Liver (tissue), 3 donors: ENCODE results near the gene TRAPPC12.

ENCODE experiments used
- EGR1 ChIP-seq, 2 donors: IDR thresholded peaks; 2 replicates each; pipeline ENCODE4 v1.6.1; 2016 to 2018; ENCODE audit warnings: antibody characterized with exemption in 2 of 2, low read depth in 2 of 2
- FOXA2 ChIP-seq: IDR thresholded peaks from 2 replicates; pipeline ENCODE4 v1.6.1; 2016; ENCODE audit warnings: antibody characterized with exemption
- GABPA ChIP-seq, 2 donors: IDR thresholded peaks in 1 of 2; conservative IDR thresholded peaks in 1 of 2; 2 replicates each; pipeline ENCODE4 v1.6.1; 2016; ENCODE audit warnings: antibody characterized with exemption in 2 of 2, mild to moderate bottlenecking in 1 of 2, moderate library complexity in 1 of 2
- HNF4G ChIP-seq: IDR thresholded peaks from 2 replicates; pipeline ENCODE4 v1.6.1; 2016; ENCODE audit warnings: antibody characterized with exemption
- JUND ChIP-seq, 2 donors: IDR thresholded peaks; 2 replicates each; pipeline ENCODE4 v1.6.1; 2016; ENCODE audit warnings: antibody characterized with exemption in 2 of 2
- RAD21 ChIP-seq, 2 donors: IDR thresholded peaks; 2 replicates each; pipeline ENCODE4 v1.6.1; 2016; ENCODE audit warnings: antibody characterized with exemption in 2 of 2, mild to moderate bottlenecking in 2 of 2
- SP1 ChIP-seq: IDR thresholded peaks from 2 replicates; pipeline ENCODE4 v1.6.1; 2018; ENCODE audit warnings: antibody characterized with exemption, mild to moderate bottlenecking
- TAF1 ChIP-seq: conservative IDR thresholded peaks from 2 replicates; pipeline ENCODE4 v1.6.1; 2016; ENCODE audit warnings: antibody characterized with exemption, mild to moderate bottlenecking
- TF ChIP-seq, protein P1 (sequence below): IDR thresholded peaks from 2 replicates; pipeline ENCODE4 v1.6.1; 2016; ENCODE audit warnings: antibody characterized with exemption
- TF ChIP-seq, protein P2 (sequence below): fragments of 150-350 bp; IDR thresholded peaks from 2 replicates; pipeline ENCODE4 v1.5.1; 2017; ENCODE audit warnings: improper control_type of control experiment, low read depth, low read length; ENCODE audit not compliant: missing input control
- TF ChIP-seq, protein P3 (sequence below): IDR thresholded peaks from 2 replicates; pipeline ENCODE4 v1.6.1; 2016; ENCODE audit warnings: antibody characterized with exemption
- TF ChIP-seq, protein P4 (sequence below): IDR thresholded peaks from 2 replicates; pipeline ENCODE4 v1.6.1; 2016; ENCODE audit warnings: antibody characterized with exemption, mild to moderate bottlenecking
- donor health status: healthy.
- donor health status: healthy.

DNA sequence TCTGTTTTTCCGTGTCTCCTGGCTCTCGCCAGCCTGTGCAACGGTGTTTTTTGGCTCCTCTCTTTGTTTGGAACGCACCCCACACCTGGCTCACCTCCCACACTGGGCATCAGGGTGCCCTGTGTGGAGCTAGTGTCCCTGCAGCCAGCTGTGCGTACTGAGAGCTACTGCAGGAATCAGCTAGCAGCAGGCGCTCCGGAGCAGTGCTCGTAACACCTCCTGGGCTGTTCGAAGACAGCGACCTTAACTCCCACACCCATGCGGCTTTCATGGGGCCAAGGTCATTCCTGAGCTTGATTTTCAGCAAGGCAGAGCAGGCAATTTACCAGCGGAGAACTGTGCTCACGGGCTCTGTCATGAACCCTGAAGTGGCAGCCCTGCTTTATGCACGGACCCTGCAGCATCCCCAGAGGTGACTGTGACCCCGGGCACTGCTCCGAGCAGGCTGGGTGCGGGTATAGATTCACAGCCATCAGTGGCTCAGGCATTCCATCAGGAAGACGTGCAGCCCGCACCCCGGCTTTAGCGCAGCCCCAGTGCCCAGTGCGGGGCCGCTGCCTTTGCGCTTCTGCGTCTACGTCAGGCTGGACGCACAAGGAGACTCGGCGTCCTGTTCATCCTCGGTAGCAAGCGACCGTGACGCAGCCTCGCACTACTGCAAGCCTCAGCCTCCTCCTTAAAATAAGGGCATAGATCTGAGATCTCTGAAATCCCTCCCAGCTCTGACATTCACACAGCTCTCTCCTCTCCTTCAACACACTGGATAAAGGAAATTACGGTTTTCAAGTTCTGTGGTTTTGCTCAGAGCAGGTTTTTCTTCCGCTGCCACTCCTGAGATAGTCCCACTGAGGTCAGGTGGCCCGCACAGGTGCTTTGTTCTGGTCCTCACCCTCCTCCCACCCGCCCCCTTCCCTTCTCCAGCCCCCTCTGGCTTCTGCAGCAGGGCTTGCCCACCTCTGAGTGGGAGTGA lies 81.6 kb downstream of the TRAPPC12 start:
- TF ChIP-seq, protein P1, sequence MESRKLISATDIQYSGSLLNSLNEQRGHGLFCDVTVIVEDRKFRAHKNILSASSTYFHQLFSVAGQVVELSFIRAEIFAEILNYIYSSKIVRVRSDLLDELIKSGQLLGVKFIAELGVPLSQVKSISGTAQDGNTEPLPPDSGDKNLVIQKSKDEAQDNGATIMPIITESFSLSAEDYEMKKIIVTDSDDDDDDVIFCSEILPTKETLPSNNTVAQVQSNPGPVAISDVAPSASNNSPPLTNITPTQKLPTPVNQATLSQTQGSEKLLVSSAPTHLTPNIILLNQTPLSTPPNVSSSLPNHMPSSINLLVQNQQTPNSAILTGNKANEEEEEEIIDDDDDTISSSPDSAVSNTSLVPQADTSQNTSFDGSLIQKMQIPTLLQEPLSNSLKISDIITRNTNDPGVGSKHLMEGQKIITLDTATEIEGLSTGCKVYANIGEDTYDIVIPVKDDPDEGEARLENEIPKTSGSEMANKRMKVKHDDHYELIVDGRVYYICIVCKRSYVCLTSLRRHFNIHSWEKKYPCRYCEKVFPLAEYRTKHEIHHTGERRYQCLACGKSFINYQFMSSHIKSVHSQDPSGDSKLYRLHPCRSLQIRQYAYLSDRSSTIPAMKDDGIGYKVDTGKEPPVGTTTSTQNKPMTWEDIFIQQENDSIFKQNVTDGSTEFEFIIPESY, result no peak
- TF ChIP-seq, protein P2, sequence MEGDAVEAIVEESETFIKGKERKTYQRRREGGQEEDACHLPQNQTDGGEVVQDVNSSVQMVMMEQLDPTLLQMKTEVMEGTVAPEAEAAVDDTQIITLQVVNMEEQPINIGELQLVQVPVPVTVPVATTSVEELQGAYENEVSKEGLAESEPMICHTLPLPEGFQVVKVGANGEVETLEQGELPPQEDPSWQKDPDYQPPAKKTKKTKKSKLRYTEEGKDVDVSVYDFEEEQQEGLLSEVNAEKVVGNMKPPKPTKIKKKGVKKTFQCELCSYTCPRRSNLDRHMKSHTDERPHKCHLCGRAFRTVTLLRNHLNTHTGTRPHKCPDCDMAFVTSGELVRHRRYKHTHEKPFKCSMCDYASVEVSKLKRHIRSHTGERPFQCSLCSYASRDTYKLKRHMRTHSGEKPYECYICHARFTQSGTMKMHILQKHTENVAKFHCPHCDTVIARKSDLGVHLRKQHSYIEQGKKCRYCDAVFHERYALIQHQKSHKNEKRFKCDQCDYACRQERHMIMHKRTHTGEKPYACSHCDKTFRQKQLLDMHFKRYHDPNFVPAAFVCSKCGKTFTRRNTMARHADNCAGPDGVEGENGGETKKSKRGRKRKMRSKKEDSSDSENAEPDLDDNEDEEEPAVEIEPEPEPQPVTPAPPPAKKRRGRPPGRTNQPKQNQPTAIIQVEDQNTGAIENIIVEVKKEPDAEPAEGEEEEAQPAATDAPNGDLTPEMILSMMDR, result no peak
- TF ChIP-seq, protein P3, sequence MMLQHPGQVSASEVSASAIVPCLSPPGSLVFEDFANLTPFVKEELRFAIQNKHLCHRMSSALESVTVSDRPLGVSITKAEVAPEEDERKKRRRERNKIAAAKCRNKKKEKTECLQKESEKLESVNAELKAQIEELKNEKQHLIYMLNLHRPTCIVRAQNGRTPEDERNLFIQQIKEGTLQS, result no peak
- TF ChIP-seq TAF1 (no peak), RAD21 (IDR thresholded peaks at IDR 0.05) (no peak), HNF4G (no peak), EGR1 (IDR thresholded peaks at IDR 0.05; ENCODE audit: low read depth in 2 of 2) (no peak), GABPA (IDR thresholded peaks at IDR 0.05 in 1 of 2, conservative IDR thresholded peaks at IDR 0.05 in 1 of 2) (no peak), FOXA2 (no peak), JUND (IDR thresholded peaks at IDR 0.05) (no peak), SP1 (no peak)
- TF ChIP-seq, protein P4, sequence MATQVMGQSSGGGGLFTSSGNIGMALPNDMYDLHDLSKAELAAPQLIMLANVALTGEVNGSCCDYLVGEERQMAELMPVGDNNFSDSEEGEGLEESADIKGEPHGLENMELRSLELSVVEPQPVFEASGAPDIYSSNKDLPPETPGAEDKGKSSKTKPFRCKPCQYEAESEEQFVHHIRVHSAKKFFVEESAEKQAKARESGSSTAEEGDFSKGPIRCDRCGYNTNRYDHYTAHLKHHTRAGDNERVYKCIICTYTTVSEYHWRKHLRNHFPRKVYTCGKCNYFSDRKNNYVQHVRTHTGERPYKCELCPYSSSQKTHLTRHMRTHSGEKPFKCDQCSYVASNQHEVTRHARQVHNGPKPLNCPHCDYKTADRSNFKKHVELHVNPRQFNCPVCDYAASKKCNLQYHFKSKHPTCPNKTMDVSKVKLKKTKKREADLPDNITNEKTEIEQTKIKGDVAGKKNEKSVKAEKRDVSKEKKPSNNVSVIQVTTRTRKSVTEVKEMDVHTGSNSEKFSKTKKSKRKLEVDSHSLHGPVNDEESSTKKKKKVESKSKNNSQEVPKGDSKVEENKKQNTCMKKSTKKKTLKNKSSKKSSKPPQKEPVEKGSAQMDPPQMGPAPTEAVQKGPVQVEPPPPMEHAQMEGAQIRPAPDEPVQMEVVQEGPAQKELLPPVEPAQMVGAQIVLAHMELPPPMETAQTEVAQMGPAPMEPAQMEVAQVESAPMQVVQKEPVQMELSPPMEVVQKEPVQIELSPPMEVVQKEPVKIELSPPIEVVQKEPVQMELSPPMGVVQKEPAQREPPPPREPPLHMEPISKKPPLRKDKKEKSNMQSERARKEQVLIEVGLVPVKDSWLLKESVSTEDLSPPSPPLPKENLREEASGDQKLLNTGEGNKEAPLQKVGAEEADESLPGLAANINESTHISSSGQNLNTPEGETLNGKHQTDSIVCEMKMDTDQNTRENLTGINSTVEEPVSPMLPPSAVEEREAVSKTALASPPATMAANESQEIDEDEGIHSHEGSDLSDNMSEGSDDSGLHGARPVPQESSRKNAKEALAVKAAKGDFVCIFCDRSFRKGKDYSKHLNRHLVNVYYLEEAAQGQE, result no peak
